Measurements from ENCODE around the gene ELMO1.

The ELMO1 gene

GRCh38 chr7:37098762-37099161, 349.9 kb downstream of the ELMO1 start:
- DNase-seq (ENCODE audit: extremely low spot score), result no peak
- ChIA-PET CTCF (interaction anchor here (0.8 to 1.2 kb wide), 2 partner anchors 50 to 83 kb away, joined by 3 to 4 read pairs; no protein-coding TSS in a partner anchor), POLR2A (no interaction called here)
- TF ChIP-seq ARNT (IDR thresholded peaks at IDR 0.05), result no peak
- TF ChIP-seq ELF4 (IDR thresholded peaks at IDR 0.05), result no peak
- no peak for TF ChIP-seq LEF1 (IDR thresholded peaks at IDR 0.05; ENCODE audit: borderline replicate concordance)
- TF ChIP-seq CTBP1 (IDR thresholded peaks at IDR 0.05; ENCODE audit: borderline replicate concordance), result no peak
- no peak for TF ChIP-seq FOXA1 (IDR thresholded peaks at IDR 0.05)
- no peak for TF ChIP-seq NFRKB (IDR thresholded peaks at IDR 0.05)
- no peak for TF ChIP-seq FOXK2 (IDR thresholded peaks at IDR 0.05)
- TF ChIP-seq SP1 (IDR thresholded peaks at IDR 0.05), result no peak
- TF ChIP-seq PKNOX1 (IDR thresholded peaks at IDR 0.05), result no peak
- no peak for TF ChIP-seq TARDBP (IDR thresholded peaks at IDR 0.05)
- no peak for TF ChIP-seq L3MBTL2 (conservative IDR thresholded peaks at IDR 0.05)
- TF ChIP-seq HDGF (IDR thresholded peaks at IDR 0.05; ENCODE audit: borderline replicate concordance), result no peak
- TF ChIP-seq SUZ12 (IDR thresholded peaks at IDR 0.05), result no peak
- no peak for TF ChIP-seq BHLHE40 (IDR thresholded peaks at IDR 0.05; ENCODE audit: borderline replicate concordance)
- TF ChIP-seq ZNF384 (IDR thresholded peaks at IDR 0.05), result no peak
- TF ChIP-seq FOXM1 (IDR thresholded peaks at IDR 0.05; ENCODE audit: borderline replicate concordance), result no peak

GRCh38 chr7:37097983-37098382, 350.7 kb downstream of the ELMO1 start:
- TF ChIP-seq FOXM1 (IDR thresholded peaks at IDR 0.05; ENCODE audit: borderline replicate concordance), result no peak
- no peak for TF ChIP-seq TARDBP (IDR thresholded peaks at IDR 0.05)
- no peak for TF ChIP-seq SUZ12 (IDR thresholded peaks at IDR 0.05)
- TF ChIP-seq SP1 (IDR thresholded peaks at IDR 0.05), result no peak
- TF ChIP-seq HDGF (IDR thresholded peaks at IDR 0.05; ENCODE audit: borderline replicate concordance), result no peak
- TF ChIP-seq FOXK2 (IDR thresholded peaks at IDR 0.05), result no peak
- TF ChIP-seq ELF4 (IDR thresholded peaks at IDR 0.05), result no peak
- ChIA-PET CTCF (interaction anchor here (0.6 kb wide), 1 partner anchor 81 kb away, joined by 4 read pairs; no protein-coding TSS in a partner anchor), POLR2A (no interaction called here)
- no peak for DNase-seq (ENCODE audit: extremely low spot score)

GRCh38 chr7:37097276-37097675, 351.4 kb downstream of the ELMO1 start:
- DNase-seq (ENCODE audit: extremely low spot score), result no peak
- POLR2A ChIA-PET, result no interaction called here
- CTCF ChIA-PET, result no interaction called here
- TF ChIP-seq SUZ12 (IDR thresholded peaks at IDR 0.05) (no peak), L3MBTL2 (conservative IDR thresholded peaks at IDR 0.05) (no peak), TARDBP (IDR thresholded peaks at IDR 0.05) (no peak), FOXK2 (IDR thresholded peaks at IDR 0.05) (no peak), LEF1 (IDR thresholded peaks at IDR 0.05; ENCODE audit: borderline replicate concordance) (no peak), CTBP1 (IDR thresholded peaks at IDR 0.05; ENCODE audit: borderline replicate concordance) (no peak), PKNOX1 (IDR thresholded peaks at IDR 0.05) (no peak), ELF4 (IDR thresholded peaks at IDR 0.05) (no peak), NFRKB (IDR thresholded peaks at IDR 0.05) (no peak), HDGF (IDR thresholded peaks at IDR 0.05; ENCODE audit: borderline replicate concordance) (no peak), ARNT (IDR thresholded peaks at IDR 0.05) (no peak), SP1 (IDR thresholded peaks at IDR 0.05) (no peak), FOXM1 (IDR thresholded peaks at IDR 0.05; ENCODE audit: borderline replicate concordance) (no peak), FOXA1 (IDR thresholded peaks at IDR 0.05) (no peak), BHLHE40 (IDR thresholded peaks at IDR 0.05; ENCODE audit: borderline replicate concordance) (no peak), ZNF384 (IDR thresholded peaks at IDR 0.05) (no peak)

- ChIA-PET CTCF (interaction anchor here (0.6 to 1.7 kb wide), 2 partner anchors 11 to 424 kb away, joined by 3 to 4 read pairs; no protein-coding TSS in a partner anchor), POLR2A (no interaction called here)
- no peak for TF ChIP-seq ZNF384 (IDR thresholded peaks at IDR 0.05)
- no peak for TF ChIP-seq ARNT (IDR thresholded peaks at IDR 0.05)
- no peak for TF ChIP-seq ELF4 (IDR thresholded peaks at IDR 0.05)
- TF ChIP-seq CTBP1 (IDR thresholded peaks at IDR 0.05; ENCODE audit: borderline replicate concordance), result no peak
- no peak for TF ChIP-seq BHLHE40 (IDR thresholded peaks at IDR 0.05; ENCODE audit: borderline replicate concordance)
- no peak for TF ChIP-seq FOXK2 (IDR thresholded peaks at IDR 0.05)
- TF ChIP-seq TARDBP (IDR thresholded peaks at IDR 0.05), result no peak
- no peak for TF ChIP-seq FOXA1 (IDR thresholded peaks at IDR 0.05)
- TF ChIP-seq HDGF (IDR thresholded peaks at IDR 0.05; ENCODE audit: borderline replicate concordance), result no peak
- no peak for TF ChIP-seq NFRKB (IDR thresholded peaks at IDR 0.05)
- no peak for DNase-seq (ENCODE audit: extremely low spot score)
Measured at GRCh38 chr7:37096341-37096740, 352.3 kb downstream of the ELMO1 start.

GRCh38 chr7:37095122-37095521, 353.5 kb downstream of the ELMO1 start:
- POLR2A ChIA-PET, result no interaction called here
- TF ChIP-seq BHLHE40 (IDR thresholded peaks at IDR 0.05; ENCODE audit: borderline replicate concordance) (no peak), FOXK2 (IDR thresholded peaks at IDR 0.05) (no peak), ARNT (IDR thresholded peaks at IDR 0.05) (no peak), FOXA1 (IDR thresholded peaks at IDR 0.05) (no peak), L3MBTL2 (conservative IDR thresholded peaks at IDR 0.05) (no peak), SP1 (IDR thresholded peaks at IDR 0.05) (no peak), FOXM1 (IDR thresholded peaks at IDR 0.05; ENCODE audit: borderline replicate concordance) (no peak), ZNF384 (IDR thresholded peaks at IDR 0.05) (no peak), HDGF (IDR thresholded peaks at IDR 0.05; ENCODE audit: borderline replicate concordance) (no peak), ELF4 (IDR thresholded peaks at IDR 0.05) (no peak), CTBP1 (IDR thresholded peaks at IDR 0.05; ENCODE audit: borderline replicate concordance) (no peak), NFRKB (IDR thresholded peaks at IDR 0.05) (no peak), TARDBP (IDR thresholded peaks at IDR 0.05) (no peak), LEF1 (IDR thresholded peaks at IDR 0.05; ENCODE audit: borderline replicate concordance) (no peak), PKNOX1 (IDR thresholded peaks at IDR 0.05) (no peak), SUZ12 (IDR thresholded peaks at IDR 0.05) (no peak)
- no peak for DNase-seq (ENCODE audit: extremely low spot score)
- CTCF ChIA-PET, result interaction anchor here (1.7 kb wide), 1 partner anchor 12 kb away, joined by 3 read pairs; no protein-coding TSS in a partner anchor

GRCh38 chr7:37093257-37093656, 355.4 kb downstream of the ELMO1 start:
- no peak for DNase-seq (ENCODE audit: extremely low spot score)
- no peak for TF ChIP-seq LEF1 (IDR thresholded peaks at IDR 0.05; ENCODE audit: borderline replicate concordance)
- TF ChIP-seq HDGF (IDR thresholded peaks at IDR 0.05; ENCODE audit: borderline replicate concordance), result no peak
- TF ChIP-seq FOXK2 (IDR thresholded peaks at IDR 0.05), result no peak
- TF ChIP-seq ZNF384 (IDR thresholded peaks at IDR 0.05), result no peak
- TF ChIP-seq ARNT (IDR thresholded peaks at IDR 0.05), result no peak
- TF ChIP-seq CTBP1 (IDR thresholded peaks at IDR 0.05; ENCODE audit: borderline replicate concordance), result no peak
- no peak for TF ChIP-seq NFRKB (IDR thresholded peaks at IDR 0.05)
- TF ChIP-seq SUZ12 (IDR thresholded peaks at IDR 0.05), result no peak
- TF ChIP-seq FOXM1 (IDR thresholded peaks at IDR 0.05; ENCODE audit: borderline replicate concordance), result no peak
- no peak for TF ChIP-seq TARDBP (IDR thresholded peaks at IDR 0.05)
- no peak for TF ChIP-seq PKNOX1 (IDR thresholded peaks at IDR 0.05)
- ChIA-PET POLR2A (no interaction called here), CTCF (no interaction called here)
